A673 (cell line): Measurements from ENCODE around the gene CCL16. TPM values are rescaled to one million over a fixed set of nuclear protein-coding genes. Genes with fewer than 3 reads are reported as not detected.
"Not testable (repeated sequence)": the region's sequence is repeated elsewhere in the genome, so short reads cannot be mapped to it uniquely, and the experiment has no call there.

ENCODE experiments used
- BruUV-seq: library from RNA; stranded (reverse); fragments of 400-500 nt; replicated peaks from 2 replicates; lab custom pipeline; 2021; lab: Mats Ljungman, UMichigan
- CTCF ChIA-PET: fragments of 300-600 bp; sonication (Branson Sonifier 250); formaldehyde crosslinking; loops from one replicate; lab custom pipeline; 2022; ENCODE audit warnings: antibody characterized with exemption; lab: Charles Lee
- POLR2A ChIA-PET: fragments of 300-600 bp; sonication (Branson Sonifier 250); formaldehyde crosslinking; loops from one replicate; lab custom pipeline; 2022; ENCODE audit warnings: antibody characterized with exemption; ENCODE audit not compliant: low non-redundant PET; lab: Charles Lee
- DNase-seq: peaks from one replicate; pipeline ENCODE4 v3.0.0-alpha.2; 2015; ENCODE audit warnings: low spot score
- H3K27ac ChIP-seq: fragments of 200-600 bp; sonication (generic); 2 replicates; pipeline ENCODE4 v1.5.1; 2016; ENCODE audit warnings: mixed run types, low read depth, mild to moderate bottlenecking, mixed read lengths, antibody characterized with exemption, low read length; ENCODE audit not compliant: poor library complexity, severe bottlenecking
- H3K27me3 ChIP-seq: fragments of 200-600 bp; sonication (generic); replicated peaks from 2 replicates; pipeline ENCODE4 v1.6.1; 2017; ENCODE audit warnings: mixed run types, low read depth, mild to moderate bottlenecking, mixed read lengths, antibody characterized with exemption, low read length; ENCODE audit not compliant: insufficient read depth, poor library complexity
- H3K36me3 ChIP-seq: fragments of 200-600 bp; sonication (generic); 2 replicates; pipeline ENCODE4 v1.6.1; 2016; ENCODE audit warnings: mixed run types, mild to moderate bottlenecking, mixed read lengths, antibody characterized with exemption, low read length; ENCODE audit not compliant: insufficient read depth, poor library complexity, severe bottlenecking
- H3K4me1 ChIP-seq: fragments of 200-600 bp; sonication (generic); 2 replicates; pipeline ENCODE4 v1.6.1; 2017; ENCODE audit warnings: mixed run types, mild to moderate bottlenecking, mixed read lengths, antibody characterized with exemption, low read length; ENCODE audit not compliant: insufficient read depth, poor library complexity, severe bottlenecking
- H3K4me3 ChIP-seq: fragments of 200-600 bp; sonication (generic); 2 replicates; pipeline ENCODE4 v1.5.1; 2016; ENCODE audit warnings: low read depth, mixed run types, mild to moderate bottlenecking, mixed read lengths, low read length; ENCODE audit not compliant: poor library complexity, severe bottlenecking
- H3K9me3 ChIP-seq: fragments of 200-600 bp; sonication (generic); 2 replicates; pipeline ENCODE4 v1.6.1; 2016; ENCODE audit warnings: mixed run types, low read depth, mild to moderate bottlenecking, mixed read lengths, antibody characterized with exemption, low read length; ENCODE audit not compliant: poor library complexity, severe bottlenecking
- CTCF ChIP-seq: fragments of 300-800, 200-600 bp; sonication (generic); conservative IDR thresholded peaks from 2 replicates; pipeline ENCODE4 v1.5.1; 2017; ENCODE audit warnings: low read depth, mild to moderate bottlenecking, antibody characterized with exemption, low read length, moderate library complexity, mixed read lengths
- EZH2 ChIP-seq: fragments of 200-600 bp; sonication (generic); IDR thresholded peaks from 2 replicates; pipeline ENCODE4 v1.6.1; 2017; ENCODE audit warnings: borderline replicate concordance, low read depth, mild to moderate bottlenecking, mixed read lengths, antibody characterized with exemption, low read length; ENCODE audit not compliant: poor library complexity, severe bottlenecking
- intact Hi-C: fragments of 100-400 bp; cut with micrococcal nuclease; formaldehyde crosslinking; loops from one replicate; pipeline ENCODE4 v1.10.0; 2022; ENCODE audit not compliant: unreplicated experiment
- total RNA-seq: library from RNA; stranded (reverse); gene quantifications from 2 replicates; pipeline ENCODE4 v1.2.3, GENCODE V29; 2021

The CCL16 gene
- total RNA-seq, 1 experiment from 2014 or later = not detected

GRCh38 chr17:36016555-36016954, 35.3 kb upstream of the CCL16 start:
- H3K27me3 ChIP-seq = no peaks in the 10 kb centered on the region
- ChIA-PET POLR2A (no interaction called here), CTCF (no interaction called here)
- no peak overlapping the region for H3K4me3 ChIP-seq
- intact Hi-C loops = no loop called here
- no peaks in the 10 kb centered on the region for H3K36me3 ChIP-seq
- H3K27ac ChIP-seq = no peak overlapping the region
- TF ChIP-seq CTCF = no peak
- TF ChIP-seq EZH2 = no peak
- no TSS peak for BruUV-seq
- no peak for DNase-seq
- no peaks in the 10 kb centered on the region for H3K4me1 ChIP-seq
- no peaks in the 10 kb centered on the region for H3K9me3 ChIP-seq

DNA sequence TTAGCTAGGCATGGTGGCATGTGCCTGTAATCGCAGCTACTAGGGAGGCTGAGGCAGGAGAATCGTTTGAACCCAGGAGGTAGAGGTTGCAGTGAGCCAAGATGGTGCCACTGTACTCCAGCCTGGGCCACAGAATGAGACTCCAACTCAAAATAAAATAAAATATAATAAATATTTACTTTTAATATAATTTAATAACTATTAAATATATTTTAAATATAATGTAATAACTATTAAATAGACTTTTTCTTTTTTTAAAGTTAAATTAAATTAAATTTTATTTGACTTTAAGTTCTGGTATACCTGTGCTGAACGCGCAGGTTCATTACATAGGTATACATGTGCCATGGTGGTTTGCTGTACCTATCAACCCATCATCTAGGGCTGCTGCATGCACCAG, 34.6 kb upstream of the CCL16 start:
- H3K27me3 ChIP-seq, H3K4me1 ChIP-seq, H3K4me3 ChIP-seq, H3K9me3 ChIP-seq, POLR2A ChIA-PET, DNase-seq, intact Hi-C loops, CTCF ChIA-PET, BruUV-seq, H3K36me3 ChIP-seq, H3K27ac ChIP-seq: not testable (repeated sequence)

- POLR2A ChIA-PET = no interaction called here
- BruUV-seq = no TSS peak
- Histone ChIP-seq H3K27ac (no peak overlapping the region), H3K4me1 (no peaks in the 10 kb centered on the region), H3K36me3 (no peaks in the 10 kb centered on the region), H3K27me3 (no peaks in the 10 kb centered on the region), H3K9me3 (no peaks in the 10 kb centered on the region), H3K4me3 (no peak overlapping the region)
- TF ChIP-seq CTCF (no peak), EZH2 (no peak)
- intact Hi-C loops = no loop called here
- no peak for DNase-seq
- CTCF ChIA-PET = no interaction called here
Measured at GRCh38 chr17:36014946-36015345, 33.6 kb upstream of the CCL16 start.

- CTCF ChIA-PET = no interaction called here
- no TSS peak for BruUV-seq
- no peaks in the 10 kb centered on the region for H3K4me1 ChIP-seq
- H3K4me3 ChIP-seq = no peak overlapping the region
- no peak for TF ChIP-seq EZH2
- no peak for TF ChIP-seq CTCF
- H3K27me3 ChIP-seq = no peaks in the 10 kb centered on the region
- H3K36me3 ChIP-seq = no peaks in the 10 kb centered on the region
- H3K9me3 ChIP-seq = no peaks in the 10 kb centered on the region
- POLR2A ChIA-PET = no interaction called here
- intact Hi-C loops = no loop called here
- DNase-seq = no peak
- no peak overlapping the region for H3K27ac ChIP-seq
Measured at GRCh38 chr17:36011201-36011600, 29.9 kb upstream of the CCL16 start.
